ENCODE data around the gene RGS11. TPM values are rescaled to one million over a fixed set of nuclear protein-coding genes. Genes with fewer than 3 reads are reported as not detected.

RGS11 gene
- total RNA-seq, 2 experiments from 2014 or later = not detected

DNA sequence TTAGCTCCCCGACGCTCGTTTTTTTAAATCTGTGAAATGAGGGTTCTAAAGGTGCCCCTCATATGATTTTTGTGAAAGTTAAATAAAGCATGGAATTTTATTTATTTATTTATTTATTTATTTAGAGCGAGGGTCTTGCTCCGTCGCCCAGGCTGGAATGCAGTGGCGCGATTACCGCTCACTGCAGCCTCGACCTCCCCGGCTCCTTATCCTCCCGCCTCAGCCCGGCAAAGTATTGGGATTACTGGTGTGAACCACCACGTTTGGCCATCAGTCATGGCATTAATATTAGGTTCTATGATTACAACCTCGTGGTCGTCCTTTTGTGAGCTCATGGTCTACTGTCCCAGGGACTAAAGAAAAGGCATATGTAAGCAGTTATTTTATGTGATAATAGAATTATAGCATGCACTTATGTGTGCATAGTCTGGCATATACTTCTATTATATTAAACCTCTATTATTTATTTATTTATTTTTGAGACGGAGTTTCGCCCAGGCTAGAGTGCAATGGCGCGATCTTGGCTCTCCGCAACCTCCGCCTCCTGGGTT lies 45.9 kb downstream of the RGS11 start:
- ChIA-PET POLR2A (interaction anchor here (0.6 to 1.1 kb wide), 4 partner anchors 20 to 141 kb away, joined by 3 read pairs; partner anchors contain the start of gene MRPL28), CTCF (interaction anchor here (1.0 to 4.4 kb wide), 3 partner anchors 122 to 133 kb away, joined by 3 to 21 read pairs (median 17); no protein-coding TSS in a partner anchor)
- no peak for ATAC-seq
- peak overlapping the region; percentile 32 for H3K27ac Mint-ChIP-seq
- no peaks in the 10 kb centered on the region for H3K9me3 Mint-ChIP-seq (ENCODE audit: insufficient read depth)
- H3K27me3 Mint-ChIP-seq (ENCODE audit: low read depth) = no peaks in the 10 kb centered on the region
- peaks cover 24% of the 10 kb centered on the region for H3K36me3 Mint-ChIP-seq (ENCODE audit: low read depth)
- DNase-seq = no peak
- peak overlapping the region; percentile 44 for H3K4me3 Mint-ChIP-seq
- H3K4me1 Mint-ChIP-seq (ENCODE audit: low read depth) = peaks cover 33% of the 10 kb centered on the region

DNA sequence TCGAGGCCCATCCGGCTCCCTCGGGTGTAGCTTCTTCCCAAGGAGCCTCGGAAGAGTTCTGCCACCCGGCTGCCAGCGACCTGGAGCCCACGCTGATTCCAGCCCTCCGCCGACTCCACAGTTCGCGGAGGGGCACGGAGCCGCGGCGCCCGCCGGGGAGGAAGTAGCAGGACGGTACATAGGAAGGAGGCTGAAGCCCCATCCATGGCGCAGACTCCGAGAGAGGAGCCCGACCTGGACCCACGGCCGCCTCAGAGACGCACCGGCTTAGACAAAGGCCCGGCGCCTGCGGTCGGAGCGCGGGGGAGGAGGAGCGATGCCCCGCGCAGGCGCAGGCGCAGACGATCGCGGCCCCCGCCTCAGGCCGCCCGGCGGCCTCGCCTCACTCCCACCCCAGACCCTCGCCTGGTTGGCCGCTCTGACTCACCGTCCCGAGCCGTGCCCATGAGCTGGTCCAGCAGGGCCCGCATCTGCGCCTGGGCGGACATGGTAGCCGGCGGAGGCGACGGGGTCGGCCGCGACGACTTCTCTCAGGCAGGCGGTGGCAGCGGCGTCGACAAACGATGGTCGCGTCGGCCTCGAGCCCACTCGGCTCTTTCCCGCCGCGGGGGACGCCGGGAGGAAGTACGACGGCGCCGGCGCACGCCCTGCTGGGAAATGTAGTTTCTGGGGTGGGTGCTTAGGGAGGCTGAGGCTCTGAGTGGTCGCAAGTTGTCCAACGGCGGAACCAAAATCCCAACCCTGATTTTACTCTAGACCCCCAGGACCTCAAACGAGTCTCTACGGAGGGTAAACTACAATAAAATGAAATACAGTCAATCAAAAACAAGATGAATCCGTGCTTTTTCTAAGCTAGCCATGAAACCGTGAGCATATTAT lies 46.7 kb downstream of the RGS11 start, which contains the start of gene LUC7L:
Gene LUC7L, minus strand, starts transcription at position 598 of the 879 bp plus-strand sequence. Its CDS starts 110 bp downstream, at position 488.
- Mint-ChIP-seq H3K9me3 (ENCODE audit: insufficient read depth) (no peaks in the 10 kb centered on the region), H3K27me3 (ENCODE audit: low read depth) (no peaks in the 10 kb centered on the region), H3K4me1 (ENCODE audit: low read depth) (peaks cover 29% of the 10 kb centered on the region), H3K27ac (peak within 1 kb of the TSS; percentile 91), H3K36me3 (ENCODE audit: low read depth) (peaks cover 24% of the 10 kb centered on the region), H3K4me3 (peak within 1 kb of the TSS; percentile 85)
- peak; percentile 89 for ATAC-seq
- peak; percentile 91 for DNase-seq
- ChIA-PET POLR2A (interaction anchor here (0.6 to 1.3 kb wide), 7 partner anchors 14 to 141 kb away, joined by 3 to 4 read pairs (median 3); partner anchors contain the start of genes HBQ1 and MRPL28), CTCF (interaction anchor here (1.0 to 4.4 kb wide), 7 partner anchors 80 to 133 kb away, joined by 3 to 21 read pairs (median 3); partner anchors contain the start of gene AXIN1)

GRCh38 chr16:228151-228851 lies 47.4 kb downstream of the RGS11 start:
- Mint-ChIP-seq H3K4me3 (peak overlapping the region; percentile 85), H3K9me3 (ENCODE audit: insufficient read depth) (no peaks in the 10 kb centered on the region), H3K27me3 (ENCODE audit: low read depth) (no peaks in the 10 kb centered on the region), H3K36me3 (ENCODE audit: low read depth) (peaks cover 29% of the 10 kb centered on the region), H3K4me1 (ENCODE audit: low read depth) (peaks cover 29% of the 10 kb centered on the region), H3K27ac (peak overlapping the region; percentile 91)
- DNase-seq = peak; percentile 39
- ChIA-PET CTCF (interaction anchor here (1.0 to 4.4 kb wide), 9 partner anchors 8 to 134 kb away, joined by 3 to 21 read pairs (median 3); partner anchors contain the start of gene AXIN1), POLR2A (interaction anchor here (0.6 to 1.3 kb wide), 5 partner anchors 13 to 124 kb away, joined by 3 to 4 read pairs (median 3); partner anchors contain the start of gene HBQ1)
- ATAC-seq = peak; percentile 37

DNA sequence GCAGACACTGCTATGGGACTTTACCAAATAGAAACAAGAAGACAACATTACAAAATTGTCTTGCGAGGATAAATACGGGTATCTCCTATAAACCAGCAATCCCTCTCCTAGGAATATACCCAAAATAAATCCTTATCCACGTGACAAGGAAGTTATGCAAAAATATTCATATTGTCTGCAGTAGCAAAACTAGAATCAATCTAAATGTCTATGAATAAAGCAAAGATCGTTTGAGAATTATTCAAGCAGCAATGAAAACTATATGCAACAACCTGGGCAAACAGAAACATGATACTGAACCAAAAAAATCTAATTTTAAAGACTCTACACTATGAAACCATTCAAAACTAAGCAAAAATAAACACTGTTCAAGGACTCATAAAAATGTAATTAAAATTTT lies 55.7 kb downstream of the RGS11 start:
- CTCF ChIA-PET = no interaction called here
- DNase-seq (no peak), ATAC-seq (no peak)
- H3K27me3 Mint-ChIP-seq (ENCODE audit: low read depth) = no peaks in the 10 kb centered on the region
- peaks cover 46% of the 10 kb centered on the region for H3K36me3 Mint-ChIP-seq (ENCODE audit: low read depth)
- H3K27ac Mint-ChIP-seq = peak overlapping the region; percentile 20
- H3K4me3 Mint-ChIP-seq = no peak overlapping the region
- no peaks in the 10 kb centered on the region for H3K9me3 Mint-ChIP-seq (ENCODE audit: insufficient read depth)
- POLR2A ChIA-PET = no interaction called here
- no peaks in the 10 kb centered on the region for H3K4me1 Mint-ChIP-seq (ENCODE audit: low read depth)

Other genes starting within 250 kb of the RGS11 start
- 10 to 100 TPM; 47.7 to 48.2 TPM for gene POLR3K, start 222.3 kb downstream of the RGS11 start, total RNA-seq
- gene SNRNP25, start 222.1 kb downstream of the RGS11 start, total RNA-seq = 10 to 100 TPM; 62.3 to 63.2 TPM
- under 1 TPM in 1 of 2 experiments, not detected in 1; 0.40 TPM for gene RHBDF1, start 203.3 kb downstream of the RGS11 start, total RNA-seq
- gene MPG, start 197.7 kb downstream of the RGS11 start, total RNA-seq = 10 to 100 TPM; 48.6 to 49.3 TPM
- 10 to 100 TPM; 30.8 to 36.8 TPM for gene NPRL3, start 137.3 kb downstream of the RGS11 start, total RNA-seq
- not detected for gene HBZ, start 123.3 kb downstream of the RGS11 start, total RNA-seq
- not detected for gene HBM, start 110.0 kb downstream of the RGS11 start, total RNA-seq
- gene HBA2, start 103.1 kb downstream of the RGS11 start, total RNA-seq = not detected
- not detected for gene HBA1, start 99.3 kb downstream of the RGS11 start, total RNA-seq
- not detected for gene HBQ1, start 95.5 kb downstream of the RGS11 start, total RNA-seq
- gene LUC7L, start 46.5 kb downstream of the RGS11 start, total RNA-seq = 10 to 100 TPM; 56.1 to 58.4 TPM
- gene FAM234A, start 41.1 kb downstream of the RGS11 start, total RNA-seq = 10 to 100 TPM; 10.9 to 11.8 TPM
- not detected for gene ARHGDIG, start 4.6 kb upstream of the RGS11 start, total RNA-seq
- gene PDIA2, start 7.2 kb upstream of the RGS11 start, total RNA-seq = not detected
- gene AXIN1, start 76.8 kb upstream of the RGS11 start, total RNA-seq = 10 to 100 TPM; 25.1 to 26.1 TPM
- gene MRPL28, start 94.6 kb upstream of the RGS11 start, total RNA-seq = 10 to 100 TPM; 95.3 to 95.8 TPM
- gene PGAP6, start 106.0 kb upstream of the RGS11 start, total RNA-seq = 10 to 100 TPM; 80.6 to 85.8 TPM
- gene NME4, start 121.3 kb upstream of the RGS11 start, total RNA-seq = 1 to 10 TPM; 5.2 to 6.8 TPM
- 1 to 10 TPM; 4.7 to 6.3 TPM for gene DECR2, start 125.9 kb upstream of the RGS11 start, total RNA-seq
- gene RAB11FIP3, start 149.7 kb upstream of the RGS11 start, total RNA-seq = 10 to 100 TPM; 20.7 to 23.4 TPM